K562 (cell line): ENCODE results near the gene COL4A2. TPM values are rescaled to one million over a fixed set of nuclear protein-coding genes. Genes with fewer than 3 reads are reported as not detected.

Experiments
- ATAC-seq: fragments of 200-7000 bp; cut with Tn5 transposase; 3 replicates; pipeline ENCODE4 v1.9.1; 2020; ENCODE audit warnings: moderate library complexity
- BruUV-seq: library from RNA; stranded (reverse); fragments of 400-500 nt; replicated peaks from 2 replicates; lab custom pipeline; 2021; lab: Mats Ljungman, UMichigan
- CTCF ChIA-PET: fragments of 300-600 bp; formaldehyde crosslinking; extraction: SDS; loops from one replicate; lab custom pipeline; 2021; ENCODE audit warnings: low intra/inter-chr PET ratio; lab: Yijun Ruan, JAX
- POLR2A ChIA-PET: fragments of 300-600, 350-650 bp; sonication (Branson Sonifier 250); formaldehyde crosslinking; extraction: SDS; loops from one replicate; lab custom pipeline; 2021; ENCODE audit warnings: antibody characterized with exemption, inconsistent platforms; lab: Yijun Ruan, JAX
- DNase-seq, 4 experiments: peaks; one replicate each; pipeline versions ENCODE4 v3.0.0 to v3.0.0-alpha.2; 2011 to 2018; ENCODE audit warnings: low spot score in 3 of 4, mixed read lengths in 3 of 4; ENCODE audit errors: extremely low read depth in 1 of 4
- FAIRE-seq: peaks from 2 replicates; lab custom pipeline; 2011; peaks lifted over from hg19 to GRCh38; lab: Jason Lieb, UNC
- H2AFZ ChIP-seq: 2 replicates; pipeline ENCODE4 v1.6.0; 2011; ENCODE audit warnings: low read depth, low read length, control low read depth, inconsistent platforms
- H3K27ac ChIP-seq: fragments of 200-600 bp; 3 replicates; pipeline ENCODE4 v1.8.0; 2011; ENCODE audit warnings: low read depth, mild to moderate bottlenecking, control low read depth, inconsistent platforms, low read length, moderate library complexity, mixed read lengths; ENCODE audit errors: extremely low read depth
- H3K27me3 ChIP-seq, 2 experiments: fragments of 300-600 bp in 1 of 2; 2 replicates in 1 of 2; 3 replicates in 1 of 2; pipeline versions ENCODE4 v1.6.0 to v1.8.0; 2011; ENCODE audit warnings: inconsistent platforms in 2 of 2, low read length in 2 of 2, mild to moderate bottlenecking in 1 of 2, mixed read lengths in 1 of 2, moderate library complexity in 1 of 2; ENCODE audit not compliant: control insufficient read depth in 2 of 2, insufficient read depth in 2 of 2
- H3K36me3 ChIP-seq: fragments of 300-600 bp; 3 replicates; pipeline ENCODE4 v1.8.0; 2011; ENCODE audit warnings: mild to moderate bottlenecking, low read length, inconsistent platforms; ENCODE audit not compliant: control insufficient read depth, insufficient read depth
- H3K4me1 ChIP-seq, 2 experiments: fragments of 200-600 bp in 1 of 2; replicated peaks in 1 of 2; 2 replicates in 1 of 2; 3 replicates in 1 of 2; pipeline versions ENCODE4 v1.5.1 to v1.8.0; 2011; ENCODE audit warnings: inconsistent platforms in 2 of 2, low read length in 2 of 2, mild to moderate bottlenecking in 1 of 2, mixed read lengths in 1 of 2, moderate library complexity in 1 of 2; ENCODE audit not compliant: control insufficient read depth in 2 of 2, insufficient read depth in 2 of 2
- H3K4me2 ChIP-seq: 2 replicates; pipeline ENCODE4 v1.6.1; 2011; ENCODE audit warnings: low read length, control low read depth, inconsistent platforms, mixed read lengths; ENCODE audit not compliant: insufficient read depth
- H3K4me3 ChIP-seq: fragments of 200-600 bp; sonication (generic), shearing (Covaris generic); 2 replicates; pipeline ENCODE4 v1.5.1; 2016; ENCODE audit warnings: control low read depth, inconsistent platforms
- H3K79me2 ChIP-seq: fragments of 200-600 bp; 3 replicates; pipeline ENCODE4 v1.8.0; 2011; ENCODE audit warnings: low read length, inconsistent platforms; ENCODE audit not compliant: control insufficient read depth, insufficient read depth
- H3K9ac ChIP-seq, 2 experiments: 2 replicates each; pipeline versions ENCODE4 v1.6.0 to v1.6.1; 2011; ENCODE audit warnings: low read depth in 2 of 2, low read length in 2 of 2, control low read depth in 1 of 2, inconsistent platforms in 1 of 2, mild to moderate bottlenecking in 1 of 2, mixed read lengths in 1 of 2; ENCODE audit not compliant: insufficient read depth in 1 of 2
- H3K9me1 ChIP-seq: one replicate; pipeline ENCODE4 v1.6.0; 2011; ENCODE audit warnings: inconsistent platforms, mild to moderate bottlenecking, low read length, moderate library complexity; ENCODE audit not compliant: control insufficient read depth, insufficient read depth
- H3K9me3 ChIP-seq: replicated peaks from 2 replicates; pipeline ENCODE4 v1.5.1; 2011; ENCODE audit warnings: low read depth, low read length, inconsistent platforms; ENCODE audit not compliant: control insufficient read depth, insufficient read depth
- H4K20me1 ChIP-seq: replicated peaks from 2 replicates; pipeline ENCODE4 v1.6.1; 2011; ENCODE audit warnings: low read length, inconsistent platforms, mixed read lengths; ENCODE audit not compliant: control insufficient read depth, insufficient read depth
- BRCA1 ChIP-seq, 2 experiments: fragments of 450-650 bp in 1 of 2; sonication (generic) in 1 of 2; formaldehyde crosslinking in 1 of 2; IDR thresholded peaks; 2 replicates each; pipeline versions ENCODE4 v1.5.0 to v1.6.1; 2017 to 2020; ENCODE audit warnings: mild to moderate bottlenecking in 1 of 2, missing genetic modification reagents in 1 of 2
- FOSL1 ChIP-seq: fragments of 200-800 bp; sonication (Bioruptor generic); conservative IDR thresholded peaks from 2 replicates; pipeline ENCODE4 v1.6.1; 2016; ENCODE audit warnings: missing genetic modification characterization, missing compliant biosample characterization
- KDM4B ChIP-seq, 2 experiments: fragments of 450-650 bp in 1 of 2; sonication (generic) in 1 of 2; IDR thresholded peaks; 2 replicates each; pipeline ENCODE4 v1.6.1; 2016 to 2017; ENCODE audit warnings: borderline replicate concordance in 2 of 2, antibody characterized with exemption in 1 of 2, low read depth in 1 of 2, mild to moderate bottlenecking in 1 of 2
- NCOA1 ChIP-seq: fragments of 450-650 bp; IDR thresholded peaks from 2 replicates; pipeline ENCODE4 v1.6.1; 2016; ENCODE audit warnings: low read depth
- SP1 ChIP-seq: sonication (generic); formaldehyde crosslinking; IDR thresholded peaks from 2 replicates; pipeline ENCODE4 v1.8.1; 2022; ENCODE audit warnings: mild to moderate bottlenecking, missing genetic modification reagents
- TEAD1 ChIP-seq, 2 experiments: fragments of 450-650 bp in 1 of 2; sonication (generic) in 1 of 2; formaldehyde crosslinking; IDR thresholded peaks; 2 replicates each; pipeline versions ENCODE4 v1.4.0 to v1.8.0; 2020 to 2022; ENCODE audit warnings: mild to moderate bottlenecking in 2 of 2, missing genetic modification reagents in 1 of 2
- ZC3H8 ChIP-seq: fragments of 450-650 bp; IDR thresholded peaks from 2 replicates; pipeline ENCODE4 v1.6.1; 2017
- ZNF3 ChIP-seq: fragments of 250-450 bp; sonication (Bioruptor Pico); IDR thresholded peaks from 2 replicates; pipeline ENCODE4 v1.5.0; 2021; ENCODE audit warnings: mild to moderate bottlenecking, moderate library complexity
- whole genome bisulfite sequencing: fragments of 100-300 bp; shearing (Covaris generic); methylation state at CpG from one replicate; pipeline ENCODE4 v1.1.6; 2016; ENCODE audit warnings: low coverage, mixed read lengths; ENCODE audit not compliant: insufficient coverage; ENCODE audit errors: missing lambda C conversion rate; 5-methylcytosine and 5-hydroxymethylcytosine counted together
- in situ Hi-C: fragments of 300-500 bp; cut with MboI; formaldehyde crosslinking; loops from 4 replicates; pipeline ENCODE4 v1.15.0; 2018; ENCODE audit warnings: inconsistent platforms, mixed read lengths
- intact Hi-C: fragments of 100-400 bp; cut with micrococcal nuclease; formaldehyde crosslinking; loops from 2 replicates; pipeline ENCODE4 v1.14.2; 2022
- polyA plus RNA-seq, 8 experiments: library from polyadenylated mRNA; depleted of rRNA in 4 of 8; stranded (reverse) in 5 of 8; unstranded in 3 of 8; fragments of >200 nt; fragmentation: Nextera tagmentation in 2 of 8; fragmentation: Illumina TruSeq in 1 of 8; extraction: Ambion mirVana in 2 of 8; extraction: Trizol in 1 of 8; gene quantifications; 2 replicates each; pipeline versions ENCODE4 v1.2.1 to v1.2.3, GENCODE V29; 2011 to 2014; ENCODE audit warnings: inconsistent platforms in 1 of 8, missing spikeins in 1 of 8
- total RNA-seq, 7 experiments: library from RNA; depleted of rRNA in 6 of 7; stranded (reverse); fragments of >200 nt in 6 of 7; fragmentation: Illumina TruSeq in 2 of 7; extraction: Trizol in 2 of 7; gene quantifications; 2 replicates each; pipeline versions ENCODE4 v1.2.1 to v1.2.3, GENCODE V29; 2011 to 2021; ENCODE audit warnings: low replicate concordance in 1 of 7
- TF ChIP-seq, protein P1 (sequence below): fragments of 250-450 bp; sonication (Bioruptor Pico); IDR thresholded peaks from 2 replicates; pipeline ENCODE4 v1.5.1; 2021; ENCODE audit warnings: mild to moderate bottlenecking
- TF ChIP-seq, protein P2 (sequence below): sonication (generic); formaldehyde crosslinking; IDR thresholded peaks from 2 replicates; pipeline ENCODE4 v1.8.1; 2023; ENCODE audit warnings: missing genetic modification reagents, mild to moderate bottlenecking, borderline replicate concordance
- TF ChIP-seq, protein P3 (sequence below): sonication (generic); formaldehyde crosslinking; IDR thresholded peaks from 2 replicates; pipeline ENCODE4 v1.8.0; 2022; ENCODE audit warnings: mild to moderate bottlenecking, missing genetic modification reagents

COL4A2 gene
- total and polyA plus RNA-seq, 9 of the 15 experiments (the other 6 are each of a cell fraction or from before 2014, with no cell fraction given): 0.13 to 15.2 (median 8.1) TPM

DNA sequence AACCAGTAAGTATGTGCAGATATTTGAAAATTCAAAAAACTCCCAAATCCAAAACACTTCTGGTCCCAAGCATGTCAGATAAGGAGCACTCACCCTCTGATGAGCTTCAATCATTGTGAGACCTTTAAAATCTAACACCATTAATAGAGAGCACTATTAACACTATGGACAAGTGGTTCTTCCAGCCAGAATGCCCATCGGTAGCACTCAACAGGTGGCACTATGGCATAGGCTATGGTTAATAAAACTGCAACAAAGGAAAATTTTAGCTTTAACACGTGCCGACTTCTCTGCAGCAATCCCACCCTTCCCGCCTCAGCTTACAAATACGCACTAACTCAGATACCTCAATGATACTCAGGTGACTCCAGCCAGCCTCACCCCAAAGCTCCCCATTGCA is 62.3 kb downstream of the COL4A2 start:
- WGBS: 0% methylated on average over 5 of the region's 5 CpGs
- no peak for FAIRE-seq
- H3K79me2 ChIP-seq: no peaks in the 10 kb centered on the region
- no peak overlapping the region for H2AFZ ChIP-seq
- TF ChIP-seq FOSL1 (tag): no peak
- no peak for TF ChIP-seq KDM4B (IDR thresholded peaks at IDR 0.05; ENCODE audit: borderline replicate concordance in 2 of 2, low read depth in 1 of 2)
- TF ChIP-seq ZNF3: no peak
- no peak for TF ChIP-seq ZC3H8
- TF ChIP-seq NCOA1: no peak
- TF ChIP-seq, protein P1, sequence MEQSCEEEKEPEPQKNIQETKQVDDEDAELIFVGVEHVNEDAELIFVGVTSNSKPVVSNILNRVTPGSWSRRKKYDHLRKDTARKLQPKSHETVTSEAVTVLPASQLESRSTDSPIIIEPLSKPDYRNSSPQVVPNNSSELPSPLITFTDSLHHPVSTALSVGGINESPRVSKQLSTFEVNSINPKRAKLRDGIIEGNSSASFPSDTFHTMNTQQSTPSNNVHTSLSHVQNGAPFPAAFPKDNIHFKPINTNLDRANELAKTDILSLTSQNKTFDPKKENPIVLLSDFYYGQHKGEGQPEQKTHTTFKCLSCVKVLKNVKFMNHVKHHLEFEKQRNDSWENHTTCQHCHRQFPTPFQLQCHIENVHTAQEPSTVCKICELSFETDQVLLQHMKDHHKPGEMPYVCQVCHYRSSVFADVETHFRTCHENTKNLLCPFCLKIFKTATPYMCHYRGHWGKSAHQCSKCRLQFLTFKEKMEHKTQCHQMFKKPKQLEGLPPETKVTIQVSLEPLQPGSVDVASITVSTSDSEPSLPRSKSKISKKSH (CRISPR knock-in tag): no peak
- no peak for TF ChIP-seq TEAD1 (CRISPR knock-in tag; IDR thresholded peaks at IDR 0.05)
- TF ChIP-seq, protein P2, sequence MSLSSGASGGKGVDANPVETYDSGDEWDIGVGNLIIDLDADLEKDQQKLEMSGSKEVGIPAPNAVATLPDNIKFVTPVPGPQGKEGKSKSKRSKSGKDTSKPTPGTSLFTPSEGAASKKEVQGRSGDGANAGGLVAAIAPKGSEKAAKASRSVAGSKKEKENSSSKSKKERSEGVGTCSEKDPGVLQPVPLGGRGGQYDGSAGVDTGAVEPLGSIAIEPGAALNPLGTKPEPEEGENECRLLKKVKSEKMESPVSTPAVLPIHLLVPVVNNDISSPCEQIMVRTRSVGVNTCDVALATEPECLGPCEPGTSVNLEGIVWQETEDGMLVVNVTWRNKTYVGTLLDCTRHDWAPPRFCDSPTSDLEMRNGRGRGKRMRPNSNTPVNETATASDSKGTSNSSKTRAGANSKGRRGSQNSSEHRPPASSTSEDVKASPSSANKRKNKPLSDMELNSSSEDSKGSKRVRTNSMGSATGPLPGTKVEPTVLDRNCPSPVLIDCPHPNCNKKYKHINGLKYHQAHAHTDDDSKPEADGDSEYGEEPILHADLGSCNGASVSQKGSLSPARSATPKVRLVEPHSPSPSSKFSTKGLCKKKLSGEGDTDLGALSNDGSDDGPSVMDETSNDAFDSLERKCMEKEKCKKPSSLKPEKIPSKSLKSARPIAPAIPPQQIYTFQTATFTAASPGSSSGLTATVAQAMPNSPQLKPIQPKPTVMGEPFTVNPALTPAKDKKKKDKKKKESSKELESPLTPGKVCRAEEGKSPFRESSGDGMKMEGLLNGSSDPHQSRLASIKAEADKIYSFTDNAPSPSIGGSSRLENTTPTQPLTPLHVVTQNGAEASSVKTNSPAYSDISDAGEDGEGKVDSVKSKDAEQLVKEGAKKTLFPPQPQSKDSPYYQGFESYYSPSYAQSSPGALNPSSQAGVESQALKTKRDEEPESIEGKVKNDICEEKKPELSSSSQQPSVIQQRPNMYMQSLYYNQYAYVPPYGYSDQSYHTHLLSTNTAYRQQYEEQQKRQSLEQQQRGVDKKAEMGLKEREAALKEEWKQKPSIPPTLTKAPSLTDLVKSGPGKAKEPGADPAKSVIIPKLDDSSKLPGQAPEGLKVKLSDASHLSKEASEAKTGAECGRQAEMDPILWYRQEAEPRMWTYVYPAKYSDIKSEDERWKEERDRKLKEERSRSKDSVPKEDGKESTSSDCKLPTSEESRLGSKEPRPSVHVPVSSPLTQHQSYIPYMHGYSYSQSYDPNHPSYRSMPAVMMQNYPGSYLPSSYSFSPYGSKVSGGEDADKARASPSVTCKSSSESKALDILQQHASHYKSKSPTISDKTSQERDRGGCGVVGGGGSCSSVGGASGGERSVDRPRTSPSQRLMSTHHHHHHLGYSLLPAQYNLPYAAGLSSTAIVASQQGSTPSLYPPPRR: no peak
- TF ChIP-seq BRCA1 (IDR thresholded peaks at IDR 0.05): no peak
- no peak for TF ChIP-seq BRCA1 (CRISPR knock-in tag; IDR thresholded peaks at IDR 0.05)
- TF ChIP-seq, protein P3, sequence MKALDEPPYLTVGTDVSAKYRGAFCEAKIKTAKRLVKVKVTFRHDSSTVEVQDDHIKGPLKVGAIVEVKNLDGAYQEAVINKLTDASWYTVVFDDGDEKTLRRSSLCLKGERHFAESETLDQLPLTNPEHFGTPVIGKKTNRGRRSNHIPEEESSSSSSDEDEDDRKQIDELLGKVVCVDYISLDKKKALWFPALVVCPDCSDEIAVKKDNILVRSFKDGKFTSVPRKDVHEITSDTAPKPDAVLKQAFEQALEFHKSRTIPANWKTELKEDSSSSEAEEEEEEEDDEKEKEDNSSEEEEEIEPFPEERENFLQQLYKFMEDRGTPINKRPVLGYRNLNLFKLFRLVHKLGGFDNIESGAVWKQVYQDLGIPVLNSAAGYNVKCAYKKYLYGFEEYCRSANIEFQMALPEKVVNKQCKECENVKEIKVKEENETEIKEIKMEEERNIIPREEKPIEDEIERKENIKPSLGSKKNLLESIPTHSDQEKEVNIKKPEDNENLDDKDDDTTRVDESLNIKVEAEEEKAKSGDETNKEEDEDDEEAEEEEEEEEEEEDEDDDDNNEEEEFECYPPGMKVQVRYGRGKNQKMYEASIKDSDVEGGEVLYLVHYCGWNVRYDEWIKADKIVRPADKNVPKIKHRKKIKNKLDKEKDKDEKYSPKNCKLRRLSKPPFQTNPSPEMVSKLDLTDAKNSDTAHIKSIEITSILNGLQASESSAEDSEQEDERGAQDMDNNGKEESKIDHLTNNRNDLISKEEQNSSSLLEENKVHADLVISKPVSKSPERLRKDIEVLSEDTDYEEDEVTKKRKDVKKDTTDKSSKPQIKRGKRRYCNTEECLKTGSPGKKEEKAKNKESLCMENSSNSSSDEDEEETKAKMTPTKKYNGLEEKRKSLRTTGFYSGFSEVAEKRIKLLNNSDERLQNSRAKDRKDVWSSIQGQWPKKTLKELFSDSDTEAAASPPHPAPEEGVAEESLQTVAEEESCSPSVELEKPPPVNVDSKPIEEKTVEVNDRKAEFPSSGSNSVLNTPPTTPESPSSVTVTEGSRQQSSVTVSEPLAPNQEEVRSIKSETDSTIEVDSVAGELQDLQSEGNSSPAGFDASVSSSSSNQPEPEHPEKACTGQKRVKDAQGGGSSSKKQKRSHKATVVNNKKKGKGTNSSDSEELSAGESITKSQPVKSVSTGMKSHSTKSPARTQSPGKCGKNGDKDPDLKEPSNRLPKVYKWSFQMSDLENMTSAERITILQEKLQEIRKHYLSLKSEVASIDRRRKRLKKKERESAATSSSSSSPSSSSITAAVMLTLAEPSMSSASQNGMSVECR: no peak
- TF ChIP-seq SP1 (CRISPR knock-in tag): no peak
- no peaks in the 10 kb centered on the region for H3K4me1 ChIP-seq
- no peak for DNase-seq
- ChIA-PET POLR2A (no interaction called here), CTCF (no interaction called here)
- no peak overlapping the region for H3K9ac ChIP-seq
- H3K27ac ChIP-seq: no peak overlapping the region
- ATAC-seq: no peak
- intact Hi-C loops (no loop called here), in situ Hi-C loops (no loop called here)
- BruUV-seq: no TSS peak
- H3K27me3 ChIP-seq: peaks cover 0 to 17% of the 10 kb centered on the region in 2 experiments; a peak in 3 of 5 replicates
- no peaks in the 10 kb centered on the region for H4K20me1 ChIP-seq
- no peaks in the 10 kb centered on the region for H3K9me3 ChIP-seq
- H3K36me3 ChIP-seq: no peaks in the 10 kb centered on the region
- no peak overlapping the region for H3K4me3 ChIP-seq
- no peak overlapping the region for H3K4me2 ChIP-seq
- H3K9me1 ChIP-seq: no peaks in the 10 kb centered on the region
